WTC11 (cell line): ENCODE data around the gene SPIRE1. TPM values are rescaled to one million over a fixed set of nuclear protein-coding genes. Genes with fewer than 3 reads are reported as not detected.

Source experiments
- ATAC-seq: fragments of 200-7000 bp; cut with Tn5 transposase; 2 replicates; pipeline ENCODE4 v1.10.0; 2021; ENCODE audit warnings: mild to moderate bottlenecking, moderate library complexity
- CTCF ChIA-PET: fragments of 300-600 bp; sonication (Branson Sonifier 250); formaldehyde crosslinking; loops from one replicate; lab custom pipeline; 2021; ENCODE audit warnings: antibody characterized with exemption; lab: Charles Lee
- POLR2A ChIA-PET: fragments of 350-600 bp; sonication (Branson Sonifier 250); formaldehyde crosslinking; loops from one replicate; lab custom pipeline; 2021; ENCODE audit warnings: antibody characterized with exemption; lab: Charles Lee
- DNase-seq: peaks from one replicate; pipeline ENCODE4 v3.0.0; 2021; ENCODE audit warnings: low spot score
- H3K27ac Mint-ChIP-seq: 2 replicates; pipeline ENCODE4 v1.8.0; 2021; ENCODE audit warnings: mixed read lengths
- H3K27me3 Mint-ChIP-seq: 2 replicates; pipeline ENCODE4 v1.8.0; 2021; ENCODE audit warnings: low read depth, mild to moderate bottlenecking, moderate library complexity, mixed read lengths
- H3K36me3 Mint-ChIP-seq: 2 replicates; pipeline ENCODE4 v1.8.0; 2021; ENCODE audit warnings: mixed read lengths
- H3K4me1 Mint-ChIP-seq: 2 replicates; pipeline ENCODE4 v1.8.0; 2022; ENCODE audit warnings: mixed read lengths
- H3K4me3 Mint-ChIP-seq: 2 replicates; pipeline ENCODE4 v1.8.0; 2021; ENCODE audit warnings: mild to moderate bottlenecking, moderate library complexity, mixed read lengths
- H3K9me3 Mint-ChIP-seq: 2 replicates; pipeline ENCODE4 v1.8.0; 2021; ENCODE audit warnings: mixed read lengths
- CREM ChIP-seq: sonication (generic); formaldehyde crosslinking; IDR thresholded peaks from 2 replicates; pipeline ENCODE4 v1.8.1; 2022; ENCODE audit warnings: mild to moderate bottlenecking, missing genetic modification reagents, moderate library complexity
- E2F5 ChIP-seq: sonication (generic); formaldehyde crosslinking; IDR thresholded peaks from 2 replicates; pipeline ENCODE4 v1.8.1; 2022; ENCODE audit warnings: mild to moderate bottlenecking, moderate library complexity, missing genetic modification reagents
- EMX1 ChIP-seq: fragments of 250-450 bp; sonication (Bioruptor Pico); IDR thresholded peaks from 2 replicates; pipeline ENCODE4 v1.8.0; 2021; ENCODE audit warnings: mild to moderate bottlenecking
- ERG ChIP-seq: fragments of 250-450 bp; sonication (Bioruptor Pico); IDR thresholded peaks from 2 replicates; pipeline ENCODE4 v1.8.0; 2021; ENCODE audit warnings: mild to moderate bottlenecking
- JAZF1 ChIP-seq: fragments of 250-450 bp; sonication (Bioruptor Pico); IDR thresholded peaks from 2 replicates; pipeline ENCODE4 v1.9.0; 2021; ENCODE audit warnings: moderate library complexity, mild to moderate bottlenecking, inconsistent platforms
- KAT7 ChIP-seq: sonication (generic); formaldehyde crosslinking; IDR thresholded peaks from 2 replicates; pipeline ENCODE4 v1.8.1; 2023; ENCODE audit warnings: missing genetic modification reagents, mild to moderate bottlenecking, borderline replicate concordance
- NFE2L1 ChIP-seq: sonication (generic); formaldehyde crosslinking; IDR thresholded peaks from 2 replicates; pipeline ENCODE4 v1.8.1; 2023; ENCODE audit warnings: missing genetic modification reagents
- NFYB ChIP-seq: sonication (generic); formaldehyde crosslinking; conservative IDR thresholded peaks from 2 replicates; pipeline ENCODE4 v1.8.0; 2022; ENCODE audit warnings: low read depth, missing genetic modification reagents
- NR2C2 ChIP-seq: sonication (generic); formaldehyde crosslinking; IDR thresholded peaks from 2 replicates; pipeline ENCODE4 v1.8.0; 2022; ENCODE audit warnings: mild to moderate bottlenecking, missing genetic modification reagents
- RELA ChIP-seq: sonication (generic); formaldehyde crosslinking; IDR thresholded peaks from 2 replicates; pipeline ENCODE4 v1.8.1; 2022; ENCODE audit warnings: missing genetic modification reagents, mild to moderate bottlenecking, borderline replicate concordance
- SOX15 ChIP-seq: fragments of 250-450 bp; sonication (Bioruptor Pico); IDR thresholded peaks from 2 replicates; pipeline ENCODE4 v1.9.0; 2021; ENCODE audit warnings: mild to moderate bottlenecking
- TEAD1 ChIP-seq: sonication (generic); formaldehyde crosslinking; IDR thresholded peaks from 2 replicates; pipeline ENCODE4 v1.8.0; 2022; ENCODE audit warnings: mild to moderate bottlenecking, missing genetic modification reagents
- ZNF512 ChIP-seq: sonication (generic); formaldehyde crosslinking; IDR thresholded peaks from 2 replicates; pipeline ENCODE4 v1.8.1; 2022; ENCODE audit warnings: missing genetic modification reagents, borderline replicate concordance
- ZNF532 ChIP-seq: fragments of 250-450 bp; sonication (Bioruptor Pico); IDR thresholded peaks from 2 replicates; pipeline ENCODE4 v1.9.0; 2021; ENCODE audit warnings: mild to moderate bottlenecking, borderline replicate concordance
- total RNA-seq: library from RNA; stranded (reverse); gene quantifications from 3 replicates; pipeline ENCODE4 v1.2.3, GENCODE V29; 2021
- TF ChIP-seq, protein P1 (sequence below): sonication (generic); formaldehyde crosslinking; IDR thresholded peaks from 2 replicates; pipeline ENCODE4 v1.8.0; 2023; ENCODE audit warnings: missing genetic modification reagents
- TF ChIP-seq, protein P2 (sequence below): sonication (generic); formaldehyde crosslinking; conservative IDR thresholded peaks from 2 replicates; pipeline ENCODE4 v1.8.1; 2023; ENCODE audit warnings: mild to moderate bottlenecking, low read depth, missing genetic modification reagents, moderate library complexity
- TF ChIP-seq, protein P3 (sequence below): fragments of 250-450 bp; sonication (Bioruptor Pico); IDR thresholded peaks from 2 replicates; pipeline ENCODE4 v2.1.2; 2022; ENCODE audit warnings: mild to moderate bottlenecking, moderate library complexity
- TF ChIP-seq, protein P4 (sequence below): sonication (generic); formaldehyde crosslinking; IDR thresholded peaks from 2 replicates; pipeline ENCODE4 v1.8.0; 2023; ENCODE audit warnings: missing genetic modification reagents, mild to moderate bottlenecking, borderline replicate concordance

SPIRE1 gene
- total RNA-seq, 1 experiment from 2014 or later = 19.3 TPM

- ChIA-PET POLR2A (interaction anchor here (1.2 kb wide), 1 partner anchor 8 kb away, joined by 3 read pairs; no protein-coding TSS in a partner anchor), CTCF (interaction anchor here (1.0 to 1.1 kb wide), 2 partner anchors 35 to 101 kb away, joined by 3 to 4 read pairs; no protein-coding TSS in a partner anchor)
- DNase-seq = no peak
- Mint-ChIP-seq H3K4me1 (no peaks in the 10 kb centered on the region), H3K36me3 (peaks cover 36% of the 10 kb centered on the region), H3K27me3 (no peaks in the 10 kb centered on the region), H3K4me3 (no peak overlapping the region), H3K9me3 (0 out of 2 replicates have a peak, but pooled peaks cover 6% of the 10 kb centered on the region), H3K27ac (no peak overlapping the region)
- no peak for ATAC-seq
- TF ChIP-seq NR2C2 (CRISPR knock-in tag) = no peak
- no peak for TF ChIP-seq E2F5 (CRISPR knock-in tag)
- TF ChIP-seq JAZF1 (CRISPR knock-in tag) = no peak
- no peak for TF ChIP-seq CREM (CRISPR knock-in tag)
- no peak for TF ChIP-seq ZNF512 (CRISPR knock-in tag)
- TF ChIP-seq, protein P1, sequence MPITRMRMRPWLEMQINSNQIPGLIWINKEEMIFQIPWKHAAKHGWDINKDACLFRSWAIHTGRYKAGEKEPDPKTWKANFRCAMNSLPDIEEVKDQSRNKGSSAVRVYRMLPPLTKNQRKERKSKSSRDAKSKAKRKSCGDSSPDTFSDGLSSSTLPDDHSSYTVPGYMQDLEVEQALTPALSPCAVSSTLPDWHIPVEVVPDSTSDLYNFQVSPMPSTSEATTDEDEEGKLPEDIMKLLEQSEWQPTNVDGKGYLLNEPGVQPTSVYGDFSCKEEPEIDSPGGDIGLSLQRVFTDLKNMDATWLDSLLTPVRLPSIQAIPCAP (CRISPR knock-in tag) = no peak
- TF ChIP-seq ERG (CRISPR knock-in tag) = no peak
- no peak for TF ChIP-seq RELA (CRISPR knock-in tag)
- TF ChIP-seq SOX15 (CRISPR knock-in tag) = no peak
- TF ChIP-seq, protein P2, sequence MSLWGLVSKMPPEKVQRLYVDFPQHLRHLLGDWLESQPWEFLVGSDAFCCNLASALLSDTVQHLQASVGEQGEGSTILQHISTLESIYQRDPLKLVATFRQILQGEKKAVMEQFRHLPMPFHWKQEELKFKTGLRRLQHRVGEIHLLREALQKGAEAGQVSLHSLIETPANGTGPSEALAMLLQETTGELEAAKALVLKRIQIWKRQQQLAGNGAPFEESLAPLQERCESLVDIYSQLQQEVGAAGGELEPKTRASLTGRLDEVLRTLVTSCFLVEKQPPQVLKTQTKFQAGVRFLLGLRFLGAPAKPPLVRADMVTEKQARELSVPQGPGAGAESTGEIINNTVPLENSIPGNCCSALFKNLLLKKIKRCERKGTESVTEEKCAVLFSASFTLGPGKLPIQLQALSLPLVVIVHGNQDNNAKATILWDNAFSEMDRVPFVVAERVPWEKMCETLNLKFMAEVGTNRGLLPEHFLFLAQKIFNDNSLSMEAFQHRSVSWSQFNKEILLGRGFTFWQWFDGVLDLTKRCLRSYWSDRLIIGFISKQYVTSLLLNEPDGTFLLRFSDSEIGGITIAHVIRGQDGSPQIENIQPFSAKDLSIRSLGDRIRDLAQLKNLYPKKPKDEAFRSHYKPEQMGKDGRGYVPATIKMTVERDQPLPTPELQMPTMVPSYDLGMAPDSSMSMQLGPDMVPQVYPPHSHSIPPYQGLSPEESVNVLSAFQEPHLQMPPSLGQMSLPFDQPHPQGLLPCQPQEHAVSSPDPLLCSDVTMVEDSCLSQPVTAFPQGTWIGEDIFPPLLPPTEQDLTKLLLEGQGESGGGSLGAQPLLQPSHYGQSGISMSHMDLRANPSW (CRISPR knock-in tag) = no peak
- TF ChIP-seq EMX1 (CRISPR knock-in tag) = no peak
- no peak for TF ChIP-seq KAT7 (CRISPR knock-in tag)
- TF ChIP-seq, protein P3, sequence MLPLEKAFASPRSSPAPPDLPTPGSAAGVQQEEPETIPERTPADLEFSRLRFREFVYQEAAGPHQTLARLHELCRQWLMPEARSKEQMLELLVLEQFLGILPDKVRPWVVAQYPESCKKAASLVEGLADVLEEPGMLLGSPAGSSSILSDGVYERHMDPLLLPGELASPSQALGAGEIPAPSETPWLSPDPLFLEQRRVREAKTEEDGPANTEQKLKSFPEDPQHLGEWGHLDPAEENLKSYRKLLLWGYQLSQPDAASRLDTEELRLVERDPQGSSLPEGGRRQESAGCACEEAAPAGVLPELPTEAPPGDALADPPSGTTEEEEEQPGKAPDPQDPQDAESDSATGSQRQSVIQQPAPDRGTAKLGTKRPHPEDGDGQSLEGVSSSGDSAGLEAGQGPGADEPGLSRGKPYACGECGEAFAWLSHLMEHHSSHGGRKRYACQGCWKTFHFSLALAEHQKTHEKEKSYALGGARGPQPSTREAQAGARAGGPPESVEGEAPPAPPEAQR (CRISPR knock-in tag) = no peak
- TF ChIP-seq TEAD1 (CRISPR knock-in tag) = no peak
- no peak for TF ChIP-seq NFE2L1 (CRISPR knock-in tag)
- no peak for TF ChIP-seq ZNF532 (CRISPR knock-in tag)
- TF ChIP-seq NFYB = no peak
- TF ChIP-seq, protein P4, sequence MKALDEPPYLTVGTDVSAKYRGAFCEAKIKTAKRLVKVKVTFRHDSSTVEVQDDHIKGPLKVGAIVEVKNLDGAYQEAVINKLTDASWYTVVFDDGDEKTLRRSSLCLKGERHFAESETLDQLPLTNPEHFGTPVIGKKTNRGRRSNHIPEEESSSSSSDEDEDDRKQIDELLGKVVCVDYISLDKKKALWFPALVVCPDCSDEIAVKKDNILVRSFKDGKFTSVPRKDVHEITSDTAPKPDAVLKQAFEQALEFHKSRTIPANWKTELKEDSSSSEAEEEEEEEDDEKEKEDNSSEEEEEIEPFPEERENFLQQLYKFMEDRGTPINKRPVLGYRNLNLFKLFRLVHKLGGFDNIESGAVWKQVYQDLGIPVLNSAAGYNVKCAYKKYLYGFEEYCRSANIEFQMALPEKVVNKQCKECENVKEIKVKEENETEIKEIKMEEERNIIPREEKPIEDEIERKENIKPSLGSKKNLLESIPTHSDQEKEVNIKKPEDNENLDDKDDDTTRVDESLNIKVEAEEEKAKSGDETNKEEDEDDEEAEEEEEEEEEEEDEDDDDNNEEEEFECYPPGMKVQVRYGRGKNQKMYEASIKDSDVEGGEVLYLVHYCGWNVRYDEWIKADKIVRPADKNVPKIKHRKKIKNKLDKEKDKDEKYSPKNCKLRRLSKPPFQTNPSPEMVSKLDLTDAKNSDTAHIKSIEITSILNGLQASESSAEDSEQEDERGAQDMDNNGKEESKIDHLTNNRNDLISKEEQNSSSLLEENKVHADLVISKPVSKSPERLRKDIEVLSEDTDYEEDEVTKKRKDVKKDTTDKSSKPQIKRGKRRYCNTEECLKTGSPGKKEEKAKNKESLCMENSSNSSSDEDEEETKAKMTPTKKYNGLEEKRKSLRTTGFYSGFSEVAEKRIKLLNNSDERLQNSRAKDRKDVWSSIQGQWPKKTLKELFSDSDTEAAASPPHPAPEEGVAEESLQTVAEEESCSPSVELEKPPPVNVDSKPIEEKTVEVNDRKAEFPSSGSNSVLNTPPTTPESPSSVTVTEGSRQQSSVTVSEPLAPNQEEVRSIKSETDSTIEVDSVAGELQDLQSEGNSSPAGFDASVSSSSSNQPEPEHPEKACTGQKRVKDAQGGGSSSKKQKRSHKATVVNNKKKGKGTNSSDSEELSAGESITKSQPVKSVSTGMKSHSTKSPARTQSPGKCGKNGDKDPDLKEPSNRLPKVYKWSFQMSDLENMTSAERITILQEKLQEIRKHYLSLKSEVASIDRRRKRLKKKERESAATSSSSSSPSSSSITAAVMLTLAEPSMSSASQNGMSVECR = no peak
Observed at GRCh38 chr18:12428923-12429322, 229.0 kb downstream of the SPIRE1 start.
